GM12878 (cell line): ENCODE data around the gene CAPN14. TPM values are rescaled to one million over a fixed set of nuclear protein-coding genes. Genes with fewer than 3 reads are reported as not detected.

Source experiments
- ATAC-seq: fragments of 200-7000 bp; cut with Tn5 transposase; 3 replicates; pipeline ENCODE4 v1.9.1; 2020; ENCODE audit warnings: mild to moderate bottlenecking, moderate library complexity
- BruUV-seq: library from RNA; stranded (reverse); fragments of 400-500 nt; replicated peaks from 2 replicates; lab custom pipeline; 2021; lab: Mats Ljungman, UMichigan
- CTCF ChIA-PET: fragments of 300-600 bp; sonication (Branson Sonifier 250); formaldehyde crosslinking; extraction: SDS; loops from one replicate; lab custom pipeline; 2021; ENCODE audit warnings: inconsistent platforms; lab: Yijun Ruan, JAX
- POLR2A ChIA-PET: fragments of 350-600 bp; formaldehyde crosslinking; extraction: SDS; loops from one replicate; lab custom pipeline; 2021; ENCODE audit warnings: inconsistent platforms; lab: Charles Lee
- RAD21 ChIA-PET: fragments of 300-600 bp; sonication (Branson Sonifier 250); formaldehyde crosslinking; loops from one replicate; lab custom pipeline; 2023; ENCODE audit warnings: antibody characterized with exemption; ENCODE audit not compliant: unreplicated experiment; lab: Charles Lee
- SMC1A ChIA-PET: fragments of 300-600 bp; sonication (Branson Sonifier 250); formaldehyde crosslinking; loops from one replicate; lab custom pipeline; 2023; ENCODE audit not compliant: unreplicated experiment, uncharacterized antibody; lab: Charles Lee
- DNase-seq: peaks from one replicate; pipeline ENCODE4 v3.0.0-alpha.2; 2011; ENCODE audit warnings: low read depth, low spot score
- FAIRE-seq: peaks from 3 replicates; lab custom pipeline; 2011; peaks lifted over from hg19 to GRCh38; lab: Jason Lieb, UNC
- H2AFZ ChIP-seq: 2 replicates; pipeline ENCODE4 v1.6.0; 2011; ENCODE audit warnings: low read depth, low read length, control low read depth; ENCODE audit not compliant: control insufficient read depth
- H3K27ac ChIP-seq: 2 replicates; pipeline ENCODE4 v1.5.1; 2011; ENCODE audit warnings: control low read depth; ENCODE audit not compliant: control insufficient read depth, insufficient read depth
- H3K27me3 ChIP-seq, 2 experiments: replicated peaks in 1 of 2; 2 replicates each; pipeline versions ENCODE4 v1.6.0 to v1.6.1; 2011; ENCODE audit warnings: low read length in 1 of 2; ENCODE audit not compliant: control insufficient read depth in 2 of 2, insufficient read depth in 2 of 2
- H3K36me3 ChIP-seq, 2 experiments: 2 replicates each; pipeline ENCODE4 v1.5.1; 2011; ENCODE audit warnings: low read length in 1 of 2; ENCODE audit not compliant: control insufficient read depth in 2 of 2, insufficient read depth in 2 of 2
- H3K4me1 ChIP-seq: 2 replicates; pipeline ENCODE4 v1.6.1; 2011; ENCODE audit warnings: mild to moderate bottlenecking, low read length, moderate library complexity, mixed read lengths; ENCODE audit not compliant: control insufficient read depth, insufficient read depth
- H3K4me2 ChIP-seq: 2 replicates; pipeline ENCODE4 v1.6.0; 2011; ENCODE audit warnings: control low read depth; ENCODE audit not compliant: control insufficient read depth, insufficient read depth
- H3K4me3 ChIP-seq: fragments of 200-600 bp; sonication (generic); 2 replicates; pipeline ENCODE4 v1.5.1; 2016
- H3K79me2 ChIP-seq: 2 replicates; pipeline ENCODE4 v1.6.0; 2011; ENCODE audit warnings: low read length; ENCODE audit not compliant: control insufficient read depth, insufficient read depth
- H3K9ac ChIP-seq: 2 replicates; pipeline ENCODE4 v1.8.0; 2011; ENCODE audit warnings: low read length, control low read depth, mixed read lengths; ENCODE audit not compliant: control insufficient read depth, insufficient read depth
- H3K9me3 ChIP-seq: replicated peaks from 3 replicates; pipeline ENCODE4 v1.5.1; 2011; ENCODE audit warnings: mild to moderate bottlenecking, low read length; ENCODE audit not compliant: control insufficient read depth, insufficient read depth
- H4K20me1 ChIP-seq: 2 replicates; pipeline ENCODE4 v1.6.0; 2011; ENCODE audit not compliant: control insufficient read depth, insufficient read depth
- ASH2L ChIP-seq: fragments of 300-600, 200-600 bp; sonication (generic); IDR thresholded peaks from 2 replicates; pipeline ENCODE4 v1.6.1; 2017; ENCODE audit warnings: low read depth, mild to moderate bottlenecking, borderline replicate concordance
- ATF3 ChIP-seq: IDR thresholded peaks from 2 replicates; pipeline ENCODE4 v1.6.1; 2011; ENCODE audit warnings: low read depth, mild to moderate bottlenecking, low read length, moderate library complexity, borderline replicate concordance; ENCODE audit errors: extremely low read depth
- EZH2 ChIP-seq: IDR thresholded peaks from 2 replicates; pipeline ENCODE4 v1.6.1; 2012; ENCODE audit warnings: low read depth, mild to moderate bottlenecking, control low read depth, inconsistent platforms, low read length, borderline replicate concordance; ENCODE audit not compliant: control insufficient read depth
- FOXK2 ChIP-seq: fragments of 450-650 bp; IDR thresholded peaks from 2 replicates; pipeline ENCODE4 v1.6.1; 2017; ENCODE audit warnings: mild to moderate bottlenecking, moderate library complexity
- KAT2A ChIP-seq: conservative IDR thresholded peaks from 2 replicates; pipeline ENCODE4 v1.6.1; 2011; ENCODE audit warnings: low read depth, low read length; ENCODE audit not compliant: control insufficient read depth
- MYB ChIP-seq: fragments of 150-350 bp; IDR thresholded peaks from 2 replicates; pipeline ENCODE4 v1.6.1; 2014; ENCODE audit warnings: mild to moderate bottlenecking, low read depth, low read length, borderline replicate concordance
- NRF1 ChIP-seq: conservative IDR thresholded peaks from 2 replicates; pipeline ENCODE4 v1.6.1; 2011; ENCODE audit warnings: mild to moderate bottlenecking, low read depth, low read length, improper control_type of control experiment
- PML ChIP-seq: IDR thresholded peaks from 2 replicates; pipeline ENCODE4 v1.6.1; 2012; ENCODE audit warnings: low read length, inconsistent platforms
- SUPT20H ChIP-seq: IDR thresholded peaks from 2 replicates; pipeline ENCODE4 v1.6.1; 2011; ENCODE audit warnings: low read depth, mild to moderate bottlenecking, low read length, moderate library complexity, borderline replicate concordance; ENCODE audit not compliant: control insufficient read depth
- TCF7 ChIP-seq: IDR thresholded peaks from 2 replicates; pipeline ENCODE4 v1.6.1; 2014; ENCODE audit warnings: antibody characterized with exemption, borderline replicate concordance
- ZNF687 ChIP-seq: fragments of 450-650 bp; IDR thresholded peaks from 2 replicates; pipeline ENCODE4 v1.6.1; 2017; ENCODE audit warnings: mild to moderate bottlenecking, moderate library complexity
- WGBS: methylation state at CpG from one replicate; pipeline ENCODE4 v1.1.6; 2016; ENCODE audit warnings: low lambda C conversion rate; ENCODE audit not compliant: insufficient replicate concordance, insufficient coverage; ENCODE audit errors: missing lambda C conversion rate; 5-methylcytosine and 5-hydroxymethylcytosine counted together
- in situ Hi-C: fragments of 300-500 bp; cut with MboI; formaldehyde crosslinking; loops from 9 replicates; pipeline ENCODE4 v1.14.3; 2018; ENCODE audit warnings: mixed read lengths
- intact Hi-C: fragments of 100-400 bp; cut with micrococcal nuclease; formaldehyde crosslinking; loops from one replicate; pipeline ENCODE4 v1.14.2; 2022; ENCODE audit not compliant: unreplicated experiment
- polyA plus RNA-seq, 11 experiments: library from polyadenylated mRNA; depleted of rRNA in 4 of 11; unstranded in 6 of 11; stranded (reverse) in 5 of 11; fragments of >200 nt; fragmentation: Nextera tagmentation in 4 of 11; fragmentation: Illumina TruSeq in 1 of 11; extraction: Ambion mirVana in 4 of 11; extraction: Trizol in 1 of 11; gene quantifications; 1 replicate in 1 of 11; 2 replicates in 10 of 11; pipeline versions ENCODE4 v1.2.1 to v1.2.3, GENCODE V29; 2011 to 2016; ENCODE audit warnings: inconsistent platforms in 2 of 11, missing spikeins in 2 of 11, low read depth in 1 of 11
- total RNA-seq, 4 experiments: library from RNA; depleted of rRNA in 3 of 4; stranded (reverse); fragments of >200 nt in 3 of 4; fragmentation: Illumina TruSeq in 1 of 4; extraction: Trizol in 1 of 4; gene quantifications; 2 replicates each; pipeline versions ENCODE4 v1.2.1 to v1.2.3, GENCODE V29; 2013 to 2021
- TF ChIP-seq, protein P1 (sequence below), 3 experiments: IDR thresholded peaks in 2 of 3; conservative IDR thresholded peaks in 1 of 3; 2 replicates each; pipeline ENCODE4 v1.5.1; 2011; ENCODE audit warnings: low read depth in 3 of 3, low read length in 3 of 3, mild to moderate bottlenecking in 3 of 3, control low read depth in 2 of 3, moderate library complexity in 2 of 3, inconsistent platforms in 1 of 3, mixed read lengths in 1 of 3; ENCODE audit not compliant: control insufficient read depth in 2 of 3, insufficient read depth in 1 of 3; ENCODE audit errors: extremely low read depth in 1 of 3

Gene CAPN14
- total and polyA plus RNA-seq, 10 of the 15 experiments (the other 5 are each of a cell fraction or from before 2014, with no cell fraction given), result 0.08 to 1.5 (median 1.1) TPM

DNA sequence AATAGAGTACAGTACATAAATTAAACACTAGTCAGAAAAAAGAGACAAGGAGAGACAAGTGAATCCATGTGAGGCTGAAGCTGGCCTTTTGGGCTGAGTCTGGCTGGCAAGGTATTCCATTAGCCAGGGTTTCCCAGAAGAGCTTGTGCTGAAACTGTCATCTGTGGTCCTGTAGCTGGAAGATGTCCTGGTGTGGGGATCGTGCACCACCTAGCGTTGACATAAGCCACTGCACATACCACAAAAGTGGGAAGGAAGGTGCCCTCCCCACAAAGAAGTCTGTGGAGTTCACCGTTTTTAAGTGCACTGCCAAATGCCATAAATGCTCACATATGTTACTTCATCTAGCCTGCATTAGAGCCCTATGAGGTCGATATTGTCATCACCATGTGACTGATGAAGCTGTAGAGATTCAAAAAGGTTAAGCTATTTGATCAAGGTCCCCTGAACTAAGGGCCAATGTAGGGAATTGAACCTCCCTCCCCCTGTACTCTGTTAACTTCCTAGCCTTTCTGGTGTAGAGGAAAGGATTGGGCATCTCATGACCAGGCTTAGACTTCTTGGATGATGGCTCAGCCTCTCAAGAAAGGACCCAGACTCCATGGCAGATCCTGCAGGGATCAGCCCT is 47.1 kb downstream of the CAPN14 start:
- ChIA-PET CTCF (interaction anchor here (0.6 to 9.0 kb wide), 55 partner anchors 9 to 1021 kb away, joined by 3 to 165 read pairs (median 4); partner anchors contain the start of genes EHD3 and GALNT14), RAD21 (interaction anchor here (0.6 to 5.8 kb wide), 26 partner anchors 10 to 1020 kb away, joined by 3 to 103 read pairs (median 5); partner anchors contain the start of genes CAPN14 and GALNT14), SMC1A (interaction anchor here (0.6 to 6.3 kb wide), 37 partner anchors 8 to 1005 kb away, joined by 3 to 71 read pairs (median 4); partner anchors contain the start of genes CAPN14 and GALNT14), POLR2A (interaction anchor here (1.0 kb wide), 1 partner anchor 270 kb away, joined by 3 read pairs; no protein-coding TSS in a partner anchor)
- H3K27me3 ChIP-seq, result no peaks in the 10 kb centered on the region
- in situ Hi-C loops (loop anchor here (25.0 kb wide), 1 partner anchor 1008 kb away; no protein-coding TSS in a partner anchor), intact Hi-C loops (loop anchor here (1.0 to 5.0 kb wide), 4 partner anchors 87 to 456 kb away; no protein-coding TSS in a partner anchor)
- H3K36me3 ChIP-seq, result no peaks in the 10 kb centered on the region
- no peaks in the 10 kb centered on the region for H3K4me1 ChIP-seq
- H4K20me1 ChIP-seq, result no peaks in the 10 kb centered on the region
- peak; percentile 21 for DNase-seq
- BruUV-seq, result no TSS peak
- no peak overlapping the region for H3K9ac ChIP-seq
- H3K4me2 ChIP-seq, result no peak overlapping the region
- H3K9me3 ChIP-seq, result no peaks in the 10 kb centered on the region
- no peaks in the 10 kb centered on the region for H3K79me2 ChIP-seq
- H3K27ac ChIP-seq, result no peak overlapping the region
- FAIRE-seq, result peak; percentile 86
- H2AFZ ChIP-seq, result no peak overlapping the region
- H3K4me3 ChIP-seq, result no peak overlapping the region
- ATAC-seq, result peak; percentile 94
- WGBS, result 0% methylated on average over 4 of the region's 4 CpGs
- TF ChIP-seq EZH2 (no peak), NRF1 (no peak), MYB (no peak), PML (no peak), TCF7 (no peak), ZNF687 (no peak), ATF3 (no peak), KAT2A (no peak), ASH2L (no peak), FOXK2 (no peak), SUPT20H (no peak)
- TF ChIP-seq, protein P1, sequence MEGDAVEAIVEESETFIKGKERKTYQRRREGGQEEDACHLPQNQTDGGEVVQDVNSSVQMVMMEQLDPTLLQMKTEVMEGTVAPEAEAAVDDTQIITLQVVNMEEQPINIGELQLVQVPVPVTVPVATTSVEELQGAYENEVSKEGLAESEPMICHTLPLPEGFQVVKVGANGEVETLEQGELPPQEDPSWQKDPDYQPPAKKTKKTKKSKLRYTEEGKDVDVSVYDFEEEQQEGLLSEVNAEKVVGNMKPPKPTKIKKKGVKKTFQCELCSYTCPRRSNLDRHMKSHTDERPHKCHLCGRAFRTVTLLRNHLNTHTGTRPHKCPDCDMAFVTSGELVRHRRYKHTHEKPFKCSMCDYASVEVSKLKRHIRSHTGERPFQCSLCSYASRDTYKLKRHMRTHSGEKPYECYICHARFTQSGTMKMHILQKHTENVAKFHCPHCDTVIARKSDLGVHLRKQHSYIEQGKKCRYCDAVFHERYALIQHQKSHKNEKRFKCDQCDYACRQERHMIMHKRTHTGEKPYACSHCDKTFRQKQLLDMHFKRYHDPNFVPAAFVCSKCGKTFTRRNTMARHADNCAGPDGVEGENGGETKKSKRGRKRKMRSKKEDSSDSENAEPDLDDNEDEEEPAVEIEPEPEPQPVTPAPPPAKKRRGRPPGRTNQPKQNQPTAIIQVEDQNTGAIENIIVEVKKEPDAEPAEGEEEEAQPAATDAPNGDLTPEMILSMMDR (IDR thresholded peaks at IDR 0.05 in 2 of 3, conservative IDR thresholded peaks at IDR 0.05 in 1 of 3; ENCODE audit: control insufficient read depth in 2 of 3, extremely low read depth in 1 of 3, insufficient read depth in 1 of 3, low read depth in 3 of 3, low read length in 3 of 3), result peak; percentile 93 to 97 (median 95)
